HEK293 (cell line): ENCODE results near the gene KLC1.

Experiments
- CTCF ChIA-PET: fragments of 350-600 bp; formaldehyde crosslinking; extraction: SDS; loops from one replicate; lab custom pipeline; 2021; ENCODE audit warnings: antibody characterized with exemption; lab: Yijun Ruan, JAX
- POLR2A ChIA-PET: fragments of 300-600 bp; formaldehyde crosslinking; extraction: SDS; loops from one replicate; lab custom pipeline; 2020; ENCODE audit warnings: antibody characterized with exemption, inconsistent platforms; lab: Yijun Ruan, JAX
- H3K27ac ChIP-seq: fragments of 200-500 bp; sonication (Bioruptor generic); 2 replicates; pipeline ENCODE4 v1.5.1; 2014; ENCODE audit warnings: low read depth, low read length, control low read depth, inconsistent platforms; ENCODE audit errors: extremely low read depth
- H3K36me3 ChIP-seq, 2 experiments: fragments of 200-500 bp in 1 of 2; sonication (Bioruptor generic) in 1 of 2; 1 replicate in 1 of 2; 2 replicates in 1 of 2; pipeline ENCODE4 v1.5.1; 2014 to 2017; ENCODE audit warnings: inconsistent platforms in 2 of 2, low read length in 2 of 2; ENCODE audit not compliant: control insufficient read depth in 2 of 2, insufficient read depth in 1 of 2
- H3K4me1 ChIP-seq: fragments of 200-500 bp; sonication (Bioruptor generic); 2 replicates; pipeline ENCODE4 v1.5.1; 2014; ENCODE audit warnings: mild to moderate bottlenecking, low read length, inconsistent platforms; ENCODE audit not compliant: control insufficient read depth, insufficient read depth
- H3K4me3 ChIP-seq: 2 replicates; pipeline ENCODE4 v1.5.1; 2011; ENCODE audit warnings: low read depth, mild to moderate bottlenecking, control low read depth, low read length, moderate library complexity
- H3K9me3 ChIP-seq: fragments of 200-500 bp; sonication (Bioruptor generic); 2 replicates; pipeline ENCODE4 v1.5.1; 2014; ENCODE audit warnings: low read depth, low read length, inconsistent platforms; ENCODE audit not compliant: control insufficient read depth, insufficient read depth
- BCL11A ChIP-seq: fragments of 450-650 bp; formaldehyde crosslinking; IDR thresholded peaks from 2 replicates; pipeline ENCODE4 v1.5.1; 2016; ENCODE audit warnings: low read depth, missing biosample characterization, missing genetic modification characterization
- FEZF1 ChIP-seq: fragments of 450-650 bp; formaldehyde crosslinking; IDR thresholded peaks from 2 replicates; pipeline ENCODE4 v1.5.1; 2016; ENCODE audit warnings: missing biosample characterization, missing genetic modification characterization
- GFI1B ChIP-seq: fragments of 450-650 bp; formaldehyde crosslinking; IDR thresholded peaks from 2 replicates; pipeline ENCODE4 v1.5.1; 2016; ENCODE audit warnings: missing biosample characterization, missing genetic modification characterization
- HOXD13 ChIP-seq: sonication (generic); formaldehyde crosslinking; IDR thresholded peaks from 2 replicates; pipeline ENCODE4 v1.8.0; 2022; ENCODE audit warnings: missing genetic modification reagents, borderline replicate concordance
- IKZF3 ChIP-seq: fragments of 450-650 bp; IDR thresholded peaks from 2 replicates; pipeline ENCODE4 v1.5.0; 2018; ENCODE audit warnings: missing biosample characterization, mild to moderate bottlenecking, missing genetic modification characterization, moderate library complexity
- INSM2 ChIP-seq: fragments of 450-650 bp; formaldehyde crosslinking; IDR thresholded peaks from 2 replicates; pipeline ENCODE4 v1.5.1; 2016; ENCODE audit warnings: missing biosample characterization, missing genetic modification characterization
- MZF1 ChIP-seq: fragments of 450-650 bp; formaldehyde crosslinking; IDR thresholded peaks from 2 replicates; pipeline ENCODE4 v1.5.1; 2017; ENCODE audit warnings: missing biosample characterization, missing genetic modification characterization, borderline replicate concordance
- ZBTB1 ChIP-seq: fragments of 450-650 bp; formaldehyde crosslinking; IDR thresholded peaks from 2 replicates; pipeline ENCODE4 v1.5.1; 2016; ENCODE audit warnings: missing biosample characterization, missing genetic modification characterization
- ZBTB48 ChIP-seq: fragments of 450-650 bp; formaldehyde crosslinking; IDR thresholded peaks from 2 replicates; pipeline ENCODE4 v1.5.1; 2016; ENCODE audit warnings: missing biosample characterization, missing genetic modification characterization
- ZNF133 ChIP-seq: fragments of 450-650 bp; formaldehyde crosslinking; IDR thresholded peaks from 2 replicates; pipeline ENCODE4 v1.5.1; 2016; ENCODE audit warnings: missing biosample characterization, missing genetic modification characterization
- ZNF175 ChIP-seq: fragments of 450-650 bp; formaldehyde crosslinking; IDR thresholded peaks from 2 replicates; pipeline ENCODE4 v1.5.1; 2016; ENCODE audit warnings: missing biosample characterization, missing genetic modification characterization
- ZNF19 ChIP-seq: fragments of 450-650 bp; formaldehyde crosslinking; IDR thresholded peaks from 2 replicates; pipeline ENCODE4; 2016; ENCODE audit warnings: missing biosample characterization, missing genetic modification characterization, low read depth
- ZNF211 ChIP-seq: fragments of 450-650 bp; formaldehyde crosslinking; IDR thresholded peaks from 2 replicates; pipeline ENCODE4 v1.5.1; 2016; ENCODE audit warnings: low read depth, missing biosample characterization, missing genetic modification characterization
- ZNF223 ChIP-seq: fragments of 450-650 bp; formaldehyde crosslinking; IDR thresholded peaks from 2 replicates; pipeline ENCODE4 v1.5.1; 2016; ENCODE audit warnings: missing biosample characterization, missing genetic modification characterization
- ZNF302 ChIP-seq: fragments of 450-650 bp; formaldehyde crosslinking; IDR thresholded peaks from 2 replicates; pipeline ENCODE4 v1.5.1; 2016; ENCODE audit warnings: missing biosample characterization, missing genetic modification characterization, low read depth
- ZNF354C ChIP-seq: fragments of 450-650 bp; formaldehyde crosslinking; IDR thresholded peaks from 2 replicates; pipeline ENCODE4 v1.5.1; 2016; ENCODE audit warnings: missing biosample characterization, missing genetic modification characterization, low read depth, borderline replicate concordance
- ZNF394 ChIP-seq: fragments of 450-650 bp; formaldehyde crosslinking; IDR thresholded peaks from 2 replicates; pipeline ENCODE4 v1.5.1; 2016; ENCODE audit warnings: missing biosample characterization, missing genetic modification characterization, mild to moderate bottlenecking, moderate library complexity, borderline replicate concordance
- ZNF449 ChIP-seq: fragments of 450-650 bp; formaldehyde crosslinking; IDR thresholded peaks from 2 replicates; pipeline ENCODE4 v1.5.1; 2017; ENCODE audit warnings: missing biosample characterization, mild to moderate bottlenecking, missing genetic modification characterization, moderate library complexity
- ZNF623 ChIP-seq: fragments of 450-650 bp; formaldehyde crosslinking; IDR thresholded peaks from 2 replicates; pipeline ENCODE4 v1.5.1; 2016; ENCODE audit warnings: missing biosample characterization, missing genetic modification characterization
- ZNF629 ChIP-seq: fragments of 450-650 bp; formaldehyde crosslinking; IDR thresholded peaks from 2 replicates; pipeline ENCODE4 v1.5.1; 2017; ENCODE audit warnings: missing biosample characterization, missing genetic modification characterization
- ZNF704 ChIP-seq: fragments of 450-650 bp; formaldehyde crosslinking; IDR thresholded peaks from 2 replicates; pipeline ENCODE4 v1.5.1; 2016; ENCODE audit warnings: missing biosample characterization, missing genetic modification characterization
- ZNF777 ChIP-seq: fragments of 450-650 bp; formaldehyde crosslinking; IDR thresholded peaks from 2 replicates; pipeline ENCODE4 v1.5.1; 2017; ENCODE audit warnings: missing biosample characterization, missing genetic modification characterization, borderline replicate concordance

Gene KLC1

GRCh38 chr14:103628684-103629502, at the start of gene KLC1 (continued):
- TF ChIP-seq ZBTB48 (tag by site-specific recombination) (no peak), ZNF175 (tag by site-specific recombination) (no peak), MZF1 (tag by site-specific recombination) (no peak), FEZF1 (tag by site-specific recombination) (no peak)

GRCh38 chr14:103581206-103581605, 47.8 kb upstream of the KLC1 start:
- no peak overlapping the region for H3K4me3 ChIP-seq

GRCh38 chr14:103581954-103582703, 46.9 kb upstream of the KLC1 start:
- ChIA-PET POLR2A (no interaction called here), CTCF (interaction anchor here (0.6 kb wide), 1 partner anchor 8 kb away, joined by 4 read pairs; no protein-coding TSS in a partner anchor)
- Histone ChIP-seq H3K4me3 (no peak overlapping the region), H3K27ac (no peak overlapping the region), H3K36me3 (peaks cover 0 to 23% of the 10 kb centered on the region in 2 experiments; a peak in 2 of 3 replicates), H3K4me1 (no peaks in the 10 kb centered on the region; the same call in 1 of the 2 replicates), H3K9me3 (no peaks in the 10 kb centered on the region)
- TF ChIP-seq ZNF354C (tag by site-specific recombination): no peak
- no peak for TF ChIP-seq ZNF777 (tag by site-specific recombination)
- TF ChIP-seq ZBTB1 (tag by site-specific recombination): no peak
- no peak for TF ChIP-seq ZNF302 (tag by site-specific recombination)
- TF ChIP-seq ZNF629 (tag by site-specific recombination): no peak
- TF ChIP-seq GFI1B: no peak
- TF ChIP-seq IKZF3 (tag by site-specific recombination): no peak
- no peak for TF ChIP-seq ZNF623
- TF ChIP-seq ZNF133 (tag by site-specific recombination): no peak
- no peak for TF ChIP-seq ZNF394
- no peak for TF ChIP-seq HOXD13 (CRISPR knock-in tag)
- no peak for TF ChIP-seq ZNF19 (tag by site-specific recombination)
- TF ChIP-seq ZNF704 (tag by site-specific recombination): no peak

More at GRCh38 chr14:103581206-103581605, 47.8 kb upstream of the KLC1 start:
- no peak for TF ChIP-seq INSM2
- no peak for TF ChIP-seq ZNF211 (tag by site-specific recombination)
- no peak for TF ChIP-seq BCL11A (tag by site-specific recombination)
- TF ChIP-seq ZNF449 (tag by site-specific recombination): no peak
- TF ChIP-seq ZNF223 (tag by site-specific recombination): no peak
- ChIA-PET CTCF (interaction anchor here (0.6 kb wide), 1 partner anchor 20 kb away, joined by 3 read pairs; no protein-coding TSS in a partner anchor), POLR2A (interaction anchor here (0.6 kb wide), 1 partner anchor 10 kb away, joined by 4 read pairs; no protein-coding TSS in a partner anchor)
- H3K4me1 ChIP-seq: peaks cover 9% of the 10 kb centered on the region
- peaks cover 0 to 23% of the 10 kb centered on the region in 2 experiments; a peak in 2 of 3 replicates for H3K36me3 ChIP-seq
- H3K9me3 ChIP-seq: no peaks in the 10 kb centered on the region
- H3K27ac ChIP-seq: no peak overlapping the region
